Calu3 (cell line): ENCODE measurements around the gene TLK1. TPM values are rescaled to one million over a fixed set of nuclear protein-coding genes. Genes with fewer than 3 reads are reported as not detected.

ENCODE experiments used
- BruUV-seq: library from RNA; stranded (reverse); fragments of 400-500 nt; replicated peaks from 2 replicates; lab custom pipeline; 2021; lab: Mats Ljungman, UMichigan
- CTCF ChIA-PET: fragments of 300-600 bp; sonication (Branson Sonifier 250); formaldehyde crosslinking; loops from one replicate; lab custom pipeline; 2022; ENCODE audit warnings: antibody characterized with exemption; lab: Charles Lee
- DNase-seq: peaks from one replicate; pipeline ENCODE4 v3.0.0; 2022
- H3K27ac Mint-ChIP-seq: one replicate; pipeline ENCODE4 v1.8.0; 2022; ENCODE audit warnings: mixed read lengths; ENCODE audit not compliant: unreplicated experiment
- H3K27me3 Mint-ChIP-seq: one replicate; pipeline ENCODE4 v1.8.0; 2022; ENCODE audit warnings: mixed read lengths; ENCODE audit not compliant: unreplicated experiment
- H3K36me3 Mint-ChIP-seq: one replicate; pipeline ENCODE4 v1.8.0; 2022; ENCODE audit warnings: mild to moderate bottlenecking, moderate library complexity, mixed read lengths; ENCODE audit not compliant: insufficient read depth, unreplicated experiment
- H3K4me1 Mint-ChIP-seq: one replicate; pipeline ENCODE4 v1.8.0; 2022; ENCODE audit warnings: mild to moderate bottlenecking, low read depth, mixed read lengths; ENCODE audit not compliant: unreplicated experiment
- H3K4me3 Mint-ChIP-seq: one replicate; pipeline ENCODE4 v1.8.0; 2022; ENCODE audit warnings: mild to moderate bottlenecking, low read depth, moderate library complexity, mixed read lengths; ENCODE audit not compliant: unreplicated experiment
- H3K9me3 Mint-ChIP-seq: one replicate; pipeline ENCODE4 v1.8.0; 2022; ENCODE audit warnings: low read depth, mixed read lengths; ENCODE audit not compliant: unreplicated experiment
- CTCF ChIP-seq: fragments of 200-600 bp; IDR thresholded peaks from one replicate; pipeline ENCODE4 v1.8.0; 2022; ENCODE audit warnings: antibody characterized with exemption; ENCODE audit not compliant: unreplicated experiment
- intact Hi-C: fragments of 100-400 bp; cut with micrococcal nuclease; formaldehyde crosslinking; loops from one replicate; pipeline ENCODE4 v1.10.0; 2022; ENCODE audit not compliant: unreplicated experiment
- total RNA-seq: library from RNA; stranded (reverse); gene quantifications from 2 replicates; pipeline ENCODE4 v1.2.3, GENCODE V29; 2022

TLK1 gene
- total RNA-seq, 1 experiment from 2014 or later = 64.7 TPM

DNA sequence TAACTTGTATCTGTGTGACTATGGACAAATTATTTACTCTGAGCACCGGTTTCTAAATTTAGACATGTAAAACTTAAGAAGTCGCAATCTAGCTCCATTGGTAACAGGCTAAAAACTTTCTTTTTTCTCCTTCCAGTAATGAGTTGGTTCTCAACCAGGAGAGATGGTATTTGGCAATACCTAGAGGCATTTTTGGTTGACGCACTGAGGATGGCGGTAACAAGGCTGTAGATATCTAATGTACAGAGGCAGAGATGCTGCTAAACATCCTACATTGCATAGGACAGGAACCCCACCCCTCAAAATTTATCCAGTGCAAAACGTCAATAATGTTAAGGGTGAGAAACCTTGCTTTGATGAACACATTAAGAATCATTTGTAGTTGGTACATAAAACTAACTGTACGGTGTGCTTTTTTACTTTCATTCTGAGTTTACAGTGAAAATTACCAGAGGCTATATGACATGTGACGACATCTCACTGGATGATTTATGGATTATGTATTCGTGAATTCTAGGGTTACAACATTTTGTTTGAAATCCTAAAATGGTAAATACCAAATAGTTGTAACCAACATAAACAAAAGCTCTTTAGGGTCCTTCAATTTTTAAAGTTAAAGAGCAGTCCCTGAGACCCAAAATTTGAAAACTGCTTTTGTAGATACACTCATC, 91.3 kb downstream of the TLK1 start:
- no peak for TF ChIP-seq CTCF
- Mint-ChIP-seq H3K27me3 (no peaks in the 10 kb centered on the region), H3K4me3 (no peak overlapping the region), H3K4me1 (no peaks in the 10 kb centered on the region), H3K9me3 (no peaks in the 10 kb centered on the region), H3K27ac (no peak overlapping the region), H3K36me3 (peaks cover 9% of the 10 kb centered on the region)
- DNase-seq = no peak
- intact Hi-C loops = no loop called here
- no TSS peak for BruUV-seq
- CTCF ChIA-PET = interaction anchor here (1.0 kb wide), 1 partner anchor 39 kb away, joined by 3 read pairs; no protein-coding TSS in a partner anchor

- intact Hi-C loops = no loop called here
- Mint-ChIP-seq H3K4me1 (no peaks in the 10 kb centered on the region), H3K27ac (no peak overlapping the region), H3K36me3 (no peaks in the 10 kb centered on the region), H3K9me3 (no peaks in the 10 kb centered on the region), H3K4me3 (no peak overlapping the region), H3K27me3 (no peaks in the 10 kb centered on the region)
- CTCF ChIA-PET = no interaction called here
- no TSS peak for BruUV-seq
- TF ChIP-seq CTCF = no peak
- DNase-seq = no peak
Measured at GRCh38 chr2:171066110-171066509, 94.6 kb downstream of the TLK1 start.

GRCh38 chr2:171057575-171057974, 103.1 kb downstream of the TLK1 start:
- no TSS peak for BruUV-seq
- H3K27ac Mint-ChIP-seq = no peak overlapping the region
- intact Hi-C loops = no loop called here
- DNase-seq = no peak
- H3K4me1 Mint-ChIP-seq = no peaks in the 10 kb centered on the region
- TF ChIP-seq CTCF = no peak
- H3K27me3 Mint-ChIP-seq = no peaks in the 10 kb centered on the region
- H3K9me3 Mint-ChIP-seq = no peaks in the 10 kb centered on the region
- peaks cover 7% of the 10 kb centered on the region for H3K36me3 Mint-ChIP-seq
- no peak overlapping the region for H3K4me3 Mint-ChIP-seq
- CTCF ChIA-PET = no interaction called here

DNA sequence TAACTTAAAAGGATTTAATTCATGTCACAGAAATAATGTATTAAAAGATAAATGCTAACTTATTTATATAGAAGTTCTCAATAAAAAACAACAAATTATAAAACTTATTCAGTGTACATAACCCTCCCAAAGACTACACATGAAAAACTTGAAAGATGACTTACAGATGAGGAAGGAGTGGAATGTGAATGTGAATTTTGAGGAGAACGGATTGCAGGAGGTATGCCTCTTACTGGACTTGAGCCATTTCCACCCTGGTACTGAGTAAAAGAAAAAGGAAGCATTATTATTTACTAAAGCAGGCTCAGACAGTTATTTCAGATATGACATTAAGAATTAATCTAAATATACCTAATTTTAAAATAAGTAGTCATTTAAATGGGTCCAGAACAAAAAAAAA, 104.4 kb downstream of the TLK1 start:
- no TSS peak for BruUV-seq
- Mint-ChIP-seq H3K27ac (no peak overlapping the region), H3K27me3 (no peaks in the 10 kb centered on the region), H3K4me3 (no peak overlapping the region), H3K9me3 (no peaks in the 10 kb centered on the region), H3K4me1 (no peaks in the 10 kb centered on the region), H3K36me3 (peaks cover 7% of the 10 kb centered on the region)
- CTCF ChIA-PET = no interaction called here
- TF ChIP-seq CTCF = no peak
- no peak for DNase-seq
- intact Hi-C loops = no loop called here
